DOHH2 (cell line): ENCODE measurements around the gene TIMM21.

ENCODE experiments used
- H3F3A ChIP-seq: fragments of 200-600 bp; sonication (generic), shearing (Covaris generic); 2 replicates; pipeline ENCODE4 v1.6.0; 2016; ENCODE audit warnings: antibody characterized with exemption, mild to moderate bottlenecking; ENCODE audit not compliant: control insufficient read depth, insufficient read depth
- H3K27ac ChIP-seq: fragments of 200-600 bp; sonication (generic); 2 replicates; pipeline ENCODE4 v1.5.1; 2014; ENCODE audit warnings: low read depth, mild to moderate bottlenecking, low read length, moderate library complexity
- H3K27me3 ChIP-seq: fragments of 200-600 bp; sonication (generic); 2 replicates; pipeline ENCODE4 v1.6.1; 2014; ENCODE audit warnings: mild to moderate bottlenecking, low read length, mixed read lengths; ENCODE audit not compliant: control insufficient read depth
- H3K36me3 ChIP-seq: fragments of 200-600 bp; sonication (generic); 2 replicates; pipeline ENCODE4 v1.6.1; 2014; ENCODE audit warnings: mild to moderate bottlenecking, low read length, moderate library complexity, mixed read lengths; ENCODE audit not compliant: control insufficient read depth
- H3K4me1 ChIP-seq: fragments of 200-600 bp; sonication (generic); 2 replicates; pipeline ENCODE4 v1.6.1; 2014; ENCODE audit warnings: mild to moderate bottlenecking, low read length, mixed read lengths; ENCODE audit not compliant: control insufficient read depth
- H3K4me2 ChIP-seq: fragments of 200-600 bp; sonication (generic); 2 replicates; pipeline ENCODE4 v1.6.0; 2014; ENCODE audit warnings: mild to moderate bottlenecking, low read length, moderate library complexity
- H3K4me3 ChIP-seq: fragments of 200-600 bp; sonication (generic); 2 replicates; pipeline ENCODE4 v1.5.1; 2014; ENCODE audit warnings: mild to moderate bottlenecking, low read length, mixed read lengths
- H3K79me2 ChIP-seq: fragments of 200-600 bp; sonication (generic); 2 replicates; pipeline ENCODE4 v1.6.1; 2014; ENCODE audit warnings: mild to moderate bottlenecking, low read length, mixed read lengths; ENCODE audit not compliant: control insufficient read depth
- H3K9me2 ChIP-seq: fragments of 200-600 bp; sonication (generic); replicated peaks from 2 replicates; pipeline ENCODE4 v1.6.1; 2014; ENCODE audit warnings: mild to moderate bottlenecking, low read length, mixed read lengths; ENCODE audit not compliant: control insufficient read depth
- H3K9me3 ChIP-seq: fragments of 200-600 bp; sonication (generic); 2 replicates; pipeline ENCODE4 v1.6.1; 2014; ENCODE audit warnings: antibody characterized with exemption, low read length, mixed read lengths; ENCODE audit not compliant: control insufficient read depth, insufficient read depth
- H4K20me1 ChIP-seq: fragments of 200-600 bp; sonication (generic); 2 replicates; pipeline ENCODE4 v1.6.0; 2014; ENCODE audit warnings: low read depth, mild to moderate bottlenecking, antibody characterized with exemption, low read length, moderate library complexity; ENCODE audit not compliant: control insufficient read depth, insufficient read depth
- CTCF ChIP-seq: fragments of 200-600 bp; sonication (generic); IDR thresholded peaks from one replicate; pipeline ENCODE4 v1.5.1; 2014; ENCODE audit warnings: antibody characterized with exemption, mild to moderate bottlenecking, low read depth, low read length; ENCODE audit not compliant: poor library complexity, severe bottlenecking
- EZH2phosphoT487 ChIP-seq: fragments of 200-600 bp; sonication (generic); IDR thresholded peaks from 2 replicates; pipeline ENCODE4 v1.6.1; 2017; ENCODE audit warnings: borderline replicate concordance, mild to moderate bottlenecking, antibody characterized with exemption, low read length, moderate library complexity, mixed read lengths

Gene TIMM21

GRCh38 chr18:74172697-74173433, 24.5 kb downstream of the TIMM21 start:
- Histone ChIP-seq H3K4me3 (no peak overlapping the region), H4K20me1 (no peaks in the 10 kb centered on the region), H3K9me3 (no peaks in the 10 kb centered on the region), H3K9me2 (no peaks in the 10 kb centered on the region), H3F3A (no peaks in the 10 kb centered on the region), H3K4me2 (no peak overlapping the region), H3K4me1 (no peaks in the 10 kb centered on the region), H3K27me3 (peaks cover 17% of the 10 kb centered on the region), H3K79me2 (no peaks in the 10 kb centered on the region), H3K27ac (no peak overlapping the region), H3K36me3 (no peaks in the 10 kb centered on the region)
- TF ChIP-seq CTCF (no peak), EZH2phosphoT487 (no peak)

- TF ChIP-seq EZH2phosphoT487 (no peak), CTCF (no peak)
- no peaks in the 10 kb centered on the region for H3K36me3 ChIP-seq
- H3K4me3 ChIP-seq, result no peak overlapping the region
- H3K4me2 ChIP-seq, result no peak overlapping the region
- H3K9me3 ChIP-seq, result no peaks in the 10 kb centered on the region
- no peaks in the 10 kb centered on the region for H3K79me2 ChIP-seq
- H3K4me1 ChIP-seq, result no peaks in the 10 kb centered on the region
- H3K27me3 ChIP-seq, result peaks cover 17% of the 10 kb centered on the region
- H3K9me2 ChIP-seq, result no peaks in the 10 kb centered on the region
- H3K27ac ChIP-seq, result no peak overlapping the region
- no peaks in the 10 kb centered on the region for H3F3A ChIP-seq
- no peaks in the 10 kb centered on the region for H4K20me1 ChIP-seq
Observed at GRCh38 chr18:74173434-74173750, 25.1 kb downstream of the TIMM21 start.

- H3K27me3 ChIP-seq, result peaks cover 7% of the 10 kb centered on the region; the same call in 1 of the 2 replicates
- no peak overlapping the region for H3K4me3 ChIP-seq
- H3K9me3 ChIP-seq, result no peaks in the 10 kb centered on the region
- no peaks in the 10 kb centered on the region for H3K9me2 ChIP-seq
- no peaks in the 10 kb centered on the region for H3K4me1 ChIP-seq
- H3K36me3 ChIP-seq, result no peaks in the 10 kb centered on the region
- H3K79me2 ChIP-seq, result no peaks in the 10 kb centered on the region
- no peaks in the 10 kb centered on the region for H4K20me1 ChIP-seq
- TF ChIP-seq CTCF (no peak), EZH2phosphoT487 (no peak)
- no peak overlapping the region for H3K27ac ChIP-seq
- H3K4me2 ChIP-seq, result no peak overlapping the region
- H3F3A ChIP-seq, result no peaks in the 10 kb centered on the region
Observed at GRCh38 chr18:74175658-74176057, 27.3 kb downstream of the TIMM21 start.
